SKM-1 (cell line): Measurements from ENCODE around the gene OR4A16.

Source experiments
- DNase-seq: peaks from one replicate; lab custom pipeline; 2025; ENCODE audit not compliant: unreplicated experiment; lab: John Stamatoyannopoulos, UW

Gene OR4A16, protein sequence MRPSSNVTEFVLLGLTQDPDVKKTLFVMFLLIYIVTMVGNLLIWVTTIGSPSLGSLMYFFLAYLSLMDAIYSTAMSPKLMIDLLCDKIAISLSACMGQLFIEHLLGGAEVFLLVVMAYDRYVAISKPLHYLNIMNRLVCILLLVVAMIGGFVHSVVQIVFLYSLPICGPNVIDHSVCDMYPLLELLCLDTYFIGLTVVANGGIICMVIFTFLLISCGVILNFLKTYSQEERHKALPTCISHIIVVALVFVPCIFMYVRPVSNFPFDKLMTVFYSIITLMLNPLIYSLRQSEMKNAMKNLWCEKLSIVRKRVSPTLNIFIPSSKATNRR

GRCh38 chr11:55342901-55343300 is at the start of gene OR4A16:
OR4A16 (plus strand) TSS chr11:55343201; CDS start chr11:55343201, 0 bp downstream.
- DNase-seq: no peak

DNA sequence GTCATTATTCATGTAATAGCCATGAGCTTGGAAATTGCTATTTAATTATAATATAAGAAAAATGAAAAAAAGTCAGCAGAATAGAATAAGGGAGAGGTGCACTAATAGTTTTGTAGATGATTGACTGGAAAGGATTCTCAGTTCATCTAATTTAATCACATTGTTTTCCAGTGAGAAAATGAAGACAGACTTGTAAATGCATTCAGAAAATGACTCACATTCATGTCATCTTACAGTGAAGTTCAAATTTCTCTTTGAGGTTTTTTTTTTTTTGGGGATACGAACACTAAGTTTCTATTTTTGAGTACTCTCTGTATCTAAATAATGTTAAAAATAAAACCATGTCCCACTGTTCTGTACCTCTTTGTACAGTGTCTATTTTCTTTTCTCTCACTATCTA is 18.5 kb upstream of the OR4A16 start:
- DNase-seq: no peak

DNA sequence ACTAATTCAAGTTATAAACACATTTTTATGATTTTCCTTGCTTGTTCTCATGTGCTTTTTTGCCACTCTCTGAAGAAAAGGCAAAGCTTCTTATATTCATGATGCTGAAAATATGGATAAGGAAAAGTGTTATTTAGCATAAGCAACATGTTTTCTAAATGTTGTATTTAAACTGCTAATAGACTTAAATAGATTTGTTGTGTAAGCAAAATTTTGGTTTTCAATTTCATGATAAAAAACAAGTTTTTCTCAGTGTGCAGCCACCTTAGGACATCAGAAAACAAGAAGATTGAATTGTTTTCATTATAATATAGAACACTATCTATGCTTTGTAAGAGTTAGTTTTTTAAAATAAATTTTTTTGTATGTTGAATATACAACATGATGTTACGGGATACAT is 2.3 kb downstream of the OR4A16 start:
- no peak for DNase-seq

- no peak for DNase-seq
Observed at GRCh38 chr11:55349032-55349431, 6.0 kb downstream of the OR4A16 start.

- peak; percentile 5 for DNase-seq
Observed at GRCh38 chr11:55357560-55358184, 14.7 kb downstream of the OR4A16 start.

DNA sequence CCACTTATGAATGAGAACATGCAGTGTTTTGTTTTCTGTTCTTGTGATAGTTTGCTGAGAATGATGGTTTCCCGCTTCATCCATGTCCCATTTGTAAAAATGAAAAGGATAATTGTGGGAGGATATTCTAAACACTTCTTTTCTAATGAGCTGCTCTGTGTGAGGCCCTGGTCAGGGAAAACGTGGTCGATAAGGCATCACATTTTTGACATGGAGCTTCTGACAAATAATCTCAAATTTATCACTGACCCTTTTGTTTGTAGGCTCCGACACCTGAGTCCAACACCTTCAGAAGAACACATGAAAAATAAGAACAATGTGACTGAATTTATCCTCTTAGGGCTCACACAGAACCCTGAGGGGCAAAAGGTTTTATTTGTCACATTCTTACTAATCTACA is 24.7 kb downstream of the OR4A16 start, which contains the start of gene OR4A15:
Gene OR4A15, plus strand, starts transcription at position 301 of the 400 bp plus-strand sequence. Its CDS starts 0 bp downstream, at position 301.
- DNase-seq: no peak
